Measurements from ENCODE around the gene OR2M7.
"Not testable (repeated sequence)": the region's sequence is repeated elsewhere in the genome, so short reads cannot be mapped to it uniquely, and the experiment has no call there.

The OR2M7 gene, protein sequence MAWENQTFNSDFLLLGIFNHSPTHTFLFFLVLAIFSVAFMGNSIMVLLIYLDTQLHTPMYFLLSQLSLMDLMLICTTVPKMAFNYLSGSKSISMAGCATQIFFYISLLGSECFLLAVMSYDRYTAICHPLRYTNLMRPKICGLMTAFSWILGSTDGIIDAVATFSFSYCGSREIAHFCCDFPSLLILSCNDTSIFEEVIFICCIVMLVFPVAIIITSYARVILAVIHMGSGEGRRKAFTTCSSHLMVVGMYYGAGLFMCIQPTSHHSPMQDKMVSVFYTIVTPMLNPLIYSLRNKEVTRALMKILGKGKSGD

DNA sequence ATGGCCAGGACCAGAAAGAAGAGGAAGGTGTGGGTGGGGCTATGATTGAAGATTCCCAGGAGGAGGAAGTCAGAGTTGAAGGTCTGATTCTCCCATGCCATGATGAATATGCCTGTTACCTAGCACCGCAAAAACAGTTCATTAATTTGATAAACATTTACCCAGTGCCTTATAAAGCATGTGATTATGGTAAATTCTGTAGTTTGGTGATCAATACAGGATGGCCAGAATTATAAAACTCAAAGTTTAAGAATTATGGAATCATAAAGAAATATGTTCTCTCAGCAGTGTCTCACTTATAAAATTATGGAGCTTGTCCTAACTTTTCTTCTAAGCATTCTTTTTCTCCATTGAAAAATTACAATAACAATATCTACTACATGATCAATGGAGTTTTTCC is at the start of gene OR2M7:
Gene OR2M7 (minus strand): TSS at position 101 of the 400 bp plus-strand sequence. CDS start 0 bp downstream, at position 101.
- Mint-ChIP-seq H3K4me3 (no peak within 1 kb of the TSS), H3K4me1 (peaks cover 0 to 1% of the 10 kb centered on the region in 2 donors), H3K27me3 (peaks cover 0 to 13% of the 10 kb centered on the region in 2 donors), H3K36me3 (no peaks in the 10 kb centered on the region), H3K9me3 (no peaks in the 10 kb centered on the region), H3K27ac (no peak within 1 kb of the TSS)
- ATAC-seq (replicated peaks) (no peak), DNase-seq (no peak)

DNA sequence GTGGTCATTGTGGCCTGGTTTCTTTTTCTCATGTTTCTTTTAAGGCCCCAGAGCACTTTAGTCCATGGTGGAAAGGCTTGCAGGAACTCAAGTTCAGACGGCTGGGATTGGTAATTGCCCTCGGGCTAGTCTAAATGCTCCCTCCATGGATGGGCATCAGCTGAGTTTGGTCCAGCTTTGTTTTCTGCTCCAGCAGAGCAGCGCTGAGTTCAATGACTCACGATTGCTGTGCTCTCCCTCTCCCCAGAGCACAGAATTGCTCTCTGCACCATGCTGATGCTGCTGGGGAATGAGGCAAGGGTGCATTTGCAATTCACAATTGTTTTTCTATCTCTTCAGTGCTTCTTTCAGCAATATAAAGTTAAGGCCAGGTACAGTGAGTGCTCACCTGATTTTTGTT is 49.4 kb upstream of the OR2M7 start:
- Mint-ChIP-seq H3K27ac (no peak overlapping the region), H3K4me1 (no peaks in the 10 kb centered on the region), H3K36me3 (no peaks in the 10 kb centered on the region), H3K9me3 (peaks cover 0 to 2% of the 10 kb centered on the region in 2 donors), H3K4me3 (no peak overlapping the region), H3K27me3 (peaks cover 6 to 10% of the 10 kb centered on the region in 2 donors)
- DNase-seq = no peak
- no peak for ATAC-seq (replicated peaks)

DNA sequence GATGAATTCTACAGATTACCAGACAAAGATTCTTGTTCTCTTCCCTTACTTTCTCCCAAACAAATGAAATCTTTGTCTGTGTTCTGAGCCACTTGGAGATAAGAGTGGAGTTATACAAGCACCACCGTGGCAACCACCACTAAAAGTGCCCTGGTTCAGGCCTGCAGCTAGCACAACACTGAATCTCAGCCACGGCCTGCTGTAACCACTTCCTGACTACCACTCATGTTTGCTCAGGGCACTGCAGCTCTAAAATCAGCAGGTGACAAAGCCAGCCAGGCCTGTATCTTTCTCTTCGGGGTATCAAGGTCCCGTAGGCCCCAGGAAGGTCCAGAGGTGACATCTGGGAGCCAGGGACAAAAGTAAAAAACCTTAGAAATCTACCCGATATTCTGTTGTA is 48.0 kb upstream of the OR2M7 start:
- Mint-ChIP-seq H3K9me3 (peaks cover 0 to 2% of the 10 kb centered on the region in 2 donors), H3K36me3 (no peaks in the 10 kb centered on the region), H3K4me1 (no peaks in the 10 kb centered on the region), H3K27ac (no peak overlapping the region), H3K4me3 (no peak overlapping the region), H3K27me3 (peaks cover 6 to 10% of the 10 kb centered on the region in 2 donors)
- ATAC-seq (replicated peaks) (no peak), DNase-seq (no peak)

DNA sequence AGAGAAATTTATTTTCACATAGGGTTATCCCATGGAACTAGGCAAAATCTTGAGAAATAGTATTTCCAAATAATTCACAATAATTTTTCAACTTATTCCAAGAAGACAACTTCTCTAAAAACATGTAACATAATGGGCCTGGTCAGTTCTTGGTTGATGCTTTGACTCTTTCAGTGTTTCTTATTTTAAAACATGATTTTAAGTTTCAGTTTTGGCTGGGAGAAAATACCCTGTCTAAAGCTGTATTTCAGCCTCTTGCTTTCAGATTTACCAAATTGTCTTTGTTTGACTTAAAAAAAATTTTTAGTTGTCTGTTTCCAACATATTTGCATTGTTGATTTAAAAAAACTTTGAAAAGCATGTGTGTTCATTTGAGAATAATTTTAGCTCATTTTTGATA is 42.2 kb upstream of the OR2M7 start:
- ATAC-seq (replicated peaks) = no peak
- Mint-ChIP-seq H3K4me1 (no peaks in the 10 kb centered on the region), H3K36me3 (no peaks in the 10 kb centered on the region), H3K27me3 (peaks cover 6 to 7% of the 10 kb centered on the region in 2 donors), H3K9me3 (peaks cover 1 to 4% of the 10 kb centered on the region in 2 donors), H3K4me3 (no peak overlapping the region), H3K27ac (no peak overlapping the region)
- DNase-seq = no peak

DNA sequence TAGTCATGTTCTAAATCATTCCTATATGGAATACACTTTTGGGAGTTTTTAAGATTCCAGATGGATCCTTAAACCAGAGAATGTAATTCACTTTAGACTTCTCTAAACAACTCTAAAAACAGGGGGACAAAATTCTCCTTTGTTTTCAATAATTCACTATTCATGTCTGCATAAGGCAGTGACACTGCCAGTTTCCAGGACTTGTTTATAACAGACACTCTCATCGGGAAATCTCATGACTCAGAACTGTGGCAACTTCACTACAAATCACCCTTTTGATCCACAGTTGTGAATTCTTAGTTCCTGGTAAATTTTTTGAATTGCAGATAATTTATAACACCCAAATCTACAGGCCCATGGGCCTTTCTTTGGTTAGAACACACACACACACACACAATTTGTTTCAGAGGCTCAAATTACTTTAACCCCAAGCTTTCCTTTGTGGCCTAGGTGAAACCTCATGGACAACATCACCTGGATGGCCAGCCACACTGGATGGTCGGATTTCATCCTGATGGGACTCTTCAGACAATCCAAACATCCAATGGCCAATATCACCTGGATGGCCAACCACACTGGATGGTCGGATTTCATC is 36.9 kb upstream of the OR2M7 start, which contains the start of gene OR2T4:
Gene OR2T4 (plus strand): TSS at position 545 of the 595 bp plus-strand sequence. CDS start 0 bp downstream, at position 545.
- no peak for ATAC-seq (replicated peaks)
- H3K27ac Mint-ChIP-seq = no peak within 1 kb of the TSS

DNA sequence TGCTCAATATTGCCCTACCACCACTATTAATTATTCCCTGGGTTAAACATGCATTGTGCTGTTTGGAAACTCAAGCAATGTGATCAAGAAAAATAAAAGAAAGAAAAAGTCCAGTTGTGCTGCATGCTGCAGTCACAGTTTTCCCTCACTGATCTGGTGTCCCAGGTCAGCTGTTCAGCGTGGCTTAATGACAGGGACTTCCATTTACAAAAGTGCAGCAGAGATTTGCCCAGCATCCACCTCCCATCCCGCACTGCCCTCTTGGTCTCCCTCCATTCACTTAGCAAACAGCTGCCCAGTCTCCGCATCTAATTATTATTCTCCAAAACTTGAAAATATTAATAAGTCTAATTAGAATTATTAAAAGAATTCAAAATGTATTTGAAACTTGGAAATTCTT is 35.0 kb upstream of the OR2M7 start:
- Mint-ChIP-seq H3K9me3 (peaks cover 0 to 1% of the 10 kb centered on the region in 2 donors), H3K27ac (no peak overlapping the region), H3K4me3 (no peak overlapping the region), H3K27me3 (peaks cover 6 to 7% of the 10 kb centered on the region in 2 donors), H3K36me3 (no peaks in the 10 kb centered on the region), H3K4me1 (no peaks in the 10 kb centered on the region)
- ATAC-seq (replicated peaks) (no peak), DNase-seq (no peak)

More for the DNA sequence above, 36.9 kb upstream of the OR2M7 start, which contains the start of gene OR2T4:
- Mint-ChIP-seq H3K27me3 (peaks cover 6 to 7% of the 10 kb centered on the region in 2 donors), H3K9me3 (peaks cover 1 to 4% of the 10 kb centered on the region in 2 donors), H3K36me3 (no peaks in the 10 kb centered on the region), H3K4me1 (no peaks in the 10 kb centered on the region), H3K4me3 (no peak within 1 kb of the TSS)
- DNase-seq = no peak

DNA sequence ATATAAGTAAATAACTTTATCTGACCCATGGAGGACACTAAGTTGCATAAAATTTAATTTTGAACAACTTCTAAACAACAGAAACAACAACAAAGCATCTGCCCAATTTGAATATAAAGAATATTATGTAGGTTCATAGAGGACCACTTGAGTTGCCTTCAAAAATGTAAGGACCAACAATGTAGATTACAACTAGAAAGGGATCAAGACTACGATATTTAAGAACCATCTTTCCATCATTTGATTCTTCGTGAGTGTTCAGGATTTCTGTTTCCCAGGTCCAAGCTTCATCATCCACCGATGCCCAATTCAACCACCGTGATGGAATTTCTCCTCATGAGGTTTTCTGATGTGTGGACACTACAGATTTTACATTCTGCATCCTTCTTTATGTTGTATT is 24.1 kb upstream of the OR2M7 start, which contains the start of gene OR14C36:
Gene OR14C36 (plus strand): TSS at position 301 of the 400 bp plus-strand sequence. CDS start 0 bp downstream, at position 301.
- H3K36me3 Mint-ChIP-seq = no peaks in the 10 kb centered on the region
- ATAC-seq (replicated peaks) (no peak), DNase-seq (no peak)
- H3K27ac Mint-ChIP-seq = no peak within 1 kb of the TSS
- H3K4me3 Mint-ChIP-seq = no peak within 1 kb of the TSS
- no peaks in the 10 kb centered on the region for H3K9me3 Mint-ChIP-seq
- no peaks in the 10 kb centered on the region for H3K4me1 Mint-ChIP-seq
- H3K27me3 Mint-ChIP-seq = peaks cover 3 to 10% of the 10 kb centered on the region in 2 donors

DNA sequence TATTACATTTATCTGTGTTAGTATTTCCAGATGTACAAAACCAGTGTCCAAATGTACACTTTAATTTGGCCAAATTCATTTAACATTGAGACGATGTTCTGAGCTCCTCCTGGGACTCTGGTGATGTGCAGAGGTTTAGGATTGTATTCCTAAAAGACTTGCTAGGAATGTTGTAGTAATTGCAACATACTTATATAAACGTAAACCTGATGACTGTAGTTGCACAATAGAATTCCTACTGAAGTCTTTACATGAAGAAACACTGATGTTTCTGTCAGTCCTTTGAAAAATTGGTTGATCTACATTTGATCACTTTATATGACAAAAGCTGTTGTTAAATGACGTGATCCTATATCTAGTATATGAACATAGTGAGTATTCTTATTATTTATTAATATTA is 19.1 kb upstream of the OR2M7 start:
- Mint-ChIP-seq H3K4me1 (no peaks in the 10 kb centered on the region), H3K27me3 (peaks cover 0 to 4% of the 10 kb centered on the region in 2 donors), H3K9me3 (no peaks in the 10 kb centered on the region), H3K4me3 (no peak overlapping the region), H3K27ac (no peak overlapping the region), H3K36me3 (no peaks in the 10 kb centered on the region)
- no peak for DNase-seq
- no peak for ATAC-seq (replicated peaks)

DNA sequence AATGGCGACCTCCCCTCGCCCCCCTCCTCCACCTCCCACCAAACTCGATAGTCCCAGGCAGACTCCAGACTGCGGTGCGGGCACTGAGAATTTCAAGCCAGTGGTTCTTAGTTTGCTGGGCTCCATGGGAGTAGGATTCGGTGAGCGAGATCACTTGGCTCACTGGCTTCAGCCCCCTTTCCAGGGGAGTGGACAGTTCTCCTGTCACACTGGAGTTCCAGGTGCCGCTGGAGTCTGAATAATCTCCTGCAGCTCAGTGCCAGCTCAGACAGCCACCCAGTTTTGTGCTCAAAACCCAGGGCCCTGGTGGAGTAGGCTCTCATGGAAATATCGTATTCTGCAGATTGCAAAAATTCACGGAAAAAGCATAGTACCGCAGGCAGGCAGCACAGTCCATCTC is 7.6 kb downstream of the OR2M7 start:
- H3K36me3 Mint-ChIP-seq = peaks cover 0 to 7% of the 10 kb centered on the region in 2 donors
- ATAC-seq (replicated peaks) = no peak
- DNase-seq = no peak
- H3K4me3 Mint-ChIP-seq = no peak overlapping the region
- H3K27me3 Mint-ChIP-seq = peaks cover 16 to 23% of the 10 kb centered on the region in 2 donors
- no peaks in the 10 kb centered on the region for H3K4me1 Mint-ChIP-seq
- peaks cover 25 to 26% of the 10 kb centered on the region in 2 donors for H3K9me3 Mint-ChIP-seq
- no peak overlapping the region for H3K27ac Mint-ChIP-seq

DNA sequence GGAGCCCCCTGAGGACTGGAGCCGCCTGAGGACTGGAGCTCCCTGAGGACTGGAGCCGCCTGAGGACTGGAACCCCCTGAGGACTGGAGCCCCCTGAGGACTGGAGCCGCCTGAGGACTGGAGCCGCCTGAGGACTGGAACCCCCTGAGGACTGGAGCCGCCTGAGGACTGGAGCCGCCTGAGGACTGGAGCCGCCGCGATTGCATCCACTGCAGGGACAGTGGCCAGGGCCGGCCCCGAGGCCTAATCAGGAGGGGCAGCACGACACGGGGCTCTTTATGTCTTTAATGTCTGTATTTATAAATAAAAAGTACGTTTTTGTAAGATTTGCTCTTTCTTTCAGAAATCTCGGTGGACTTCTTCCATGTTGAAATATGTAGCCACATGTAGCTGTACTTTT is 17.6 kb downstream of the OR2M7 start:
- H3K4me3 Mint-ChIP-seq; H3K27ac Mint-ChIP-seq; H3K4me1 Mint-ChIP-seq; ATAC-seq (replicated peaks); H3K36me3 Mint-ChIP-seq; DNase-seq; H3K27me3 Mint-ChIP-seq; H3K9me3 Mint-ChIP-seq: not testable (repeated sequence)

DNA sequence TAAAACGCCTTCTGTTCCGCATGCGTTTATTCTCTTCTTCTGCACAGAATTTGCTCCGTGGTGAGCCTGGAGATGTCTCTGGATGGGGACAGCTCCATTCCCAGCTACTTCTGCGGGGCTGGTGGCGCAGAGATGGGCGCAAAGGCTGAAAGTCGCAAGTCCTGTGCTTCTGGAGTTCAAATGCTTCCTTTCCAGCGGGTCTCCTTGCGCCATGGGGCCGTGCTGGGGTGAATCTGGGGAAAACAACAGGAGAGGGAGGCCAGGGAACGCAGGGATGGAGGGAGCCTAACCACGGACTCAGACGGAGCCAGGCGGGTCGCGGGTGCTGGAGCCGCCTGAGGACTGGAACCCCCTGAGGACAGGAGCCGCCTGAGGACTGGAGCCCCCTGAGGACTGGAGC is 18.3 kb downstream of the OR2M7 start:
- Mint-ChIP-seq H3K4me3 (no peak overlapping the region), H3K27me3 (no peaks in the 10 kb centered on the region), H3K9me3 (no peaks in the 10 kb centered on the region), H3K36me3 (no peaks in the 10 kb centered on the region), H3K4me1 (no peaks in the 10 kb centered on the region), H3K27ac (no peak overlapping the region)
- no peak for DNase-seq
- no peak for ATAC-seq (replicated peaks)

DNA sequence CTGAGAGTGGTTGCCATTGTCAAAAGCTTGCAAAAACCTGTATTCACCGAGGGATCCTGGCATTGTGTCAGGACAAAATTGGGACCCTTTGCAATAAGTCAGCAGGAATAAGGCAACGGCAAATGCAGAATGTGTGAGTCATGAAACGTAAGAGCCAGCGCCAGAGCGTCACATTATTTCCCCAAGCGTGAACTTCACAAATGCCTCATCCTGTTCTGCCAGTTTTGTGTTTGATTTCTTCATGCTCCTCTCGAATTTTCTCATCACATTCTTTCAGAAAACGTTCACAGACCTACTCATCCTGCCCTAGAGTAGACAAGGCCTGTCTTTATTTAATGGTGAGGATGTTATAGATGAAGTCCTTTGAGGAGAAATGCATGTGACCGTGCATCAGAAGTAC is 18.7 kb downstream of the OR2M7 start:
- ATAC-seq (replicated peaks); DNase-seq; H3K27me3 Mint-ChIP-seq; H3K27ac Mint-ChIP-seq; H3K9me3 Mint-ChIP-seq; H3K36me3 Mint-ChIP-seq; H3K4me1 Mint-ChIP-seq; H3K4me3 Mint-ChIP-seq: not testable (repeated sequence)

DNA sequence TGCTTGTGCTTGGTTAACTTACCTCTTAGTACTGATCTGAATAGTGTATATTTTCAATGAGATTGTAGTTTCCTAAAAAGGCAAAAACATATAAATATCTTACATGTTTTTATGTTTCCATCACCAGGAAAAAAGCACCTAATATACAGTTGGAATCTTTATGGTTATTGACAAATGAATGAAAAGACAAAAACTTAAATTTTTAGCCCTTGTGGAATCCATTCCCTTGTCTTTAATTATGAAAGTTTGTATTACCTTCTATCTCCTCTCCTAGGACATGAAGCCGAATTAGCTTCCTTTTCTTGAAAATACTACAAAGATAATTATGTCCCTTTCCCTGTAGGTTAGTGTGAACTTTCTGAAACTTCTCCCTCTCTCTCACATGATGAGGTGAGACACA is 21.0 kb downstream of the OR2M7 start, which contains the start of gene OR2T12:
Gene OR2T12 (minus strand): TSS at position 101 of the 400 bp plus-strand sequence. CDS start 7,846 bp downstream, outside the sequence.
- ATAC-seq (replicated peaks) (no peak), DNase-seq (no peak)
- H3K4me3 Mint-ChIP-seq = no peak within 1 kb of the TSS
- H3K4me1 Mint-ChIP-seq = no peaks in the 10 kb centered on the region
- H3K36me3 Mint-ChIP-seq = no peaks in the 10 kb centered on the region
- H3K9me3 Mint-ChIP-seq = peaks cover 0 to 5% of the 10 kb centered on the region in 2 donors
- H3K27me3 Mint-ChIP-seq = no peaks in the 10 kb centered on the region
- H3K27ac Mint-ChIP-seq = no peak within 1 kb of the TSS

DNA sequence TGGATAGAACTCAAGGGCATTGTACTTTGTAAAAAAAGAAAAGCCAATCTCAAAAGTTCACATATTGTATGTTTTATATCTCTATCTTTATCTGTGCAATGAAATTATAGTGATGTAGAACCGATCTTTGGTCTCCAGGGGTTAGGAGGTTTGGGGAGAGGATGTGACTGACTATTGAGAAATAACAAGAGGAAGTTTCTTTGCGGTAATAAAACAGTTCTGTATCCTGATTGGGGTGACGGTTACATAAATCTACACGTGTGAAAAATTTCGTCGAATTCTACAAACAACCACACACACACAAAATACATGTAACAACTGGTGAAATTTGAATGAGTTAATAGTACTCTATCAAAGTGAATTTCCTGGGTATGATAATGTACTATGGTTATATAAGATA is 36.0 kb downstream of the OR2M7 start:
- H3K36me3 Mint-ChIP-seq = no peaks in the 10 kb centered on the region
- no peak overlapping the region for H3K27ac Mint-ChIP-seq
- DNase-seq = no peak
- no peak for ATAC-seq (replicated peaks)
- peaks cover 0 to 10% of the 10 kb centered on the region in 2 donors for H3K27me3 Mint-ChIP-seq
- H3K4me1 Mint-ChIP-seq = peaks cover 0 to 4% of the 10 kb centered on the region in 2 donors
- no peak overlapping the region for H3K4me3 Mint-ChIP-seq
- H3K9me3 Mint-ChIP-seq = no peaks in the 10 kb centered on the region

DNA sequence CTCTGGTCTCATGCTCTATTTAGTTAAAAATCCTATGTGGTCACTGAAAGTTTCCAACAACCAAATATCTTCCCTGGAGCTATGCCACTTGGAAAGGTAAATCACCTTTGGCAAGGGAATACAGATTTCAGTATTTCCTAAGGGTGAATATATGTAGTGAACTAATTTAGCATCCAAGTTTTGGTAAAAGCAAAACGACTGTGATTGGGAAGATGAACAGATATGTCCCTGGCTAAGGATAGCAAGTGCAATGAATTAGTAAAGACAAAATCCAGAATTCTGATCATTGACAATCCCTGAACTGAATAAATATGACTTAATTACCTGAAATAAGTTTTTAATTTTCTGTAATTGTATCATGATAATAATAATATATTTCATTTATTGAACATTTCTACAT is 46.5 kb downstream of the OR2M7 start, which contains the start of gene OR2T33:
Gene OR2T33 (minus strand): TSS at position 101 of the 400 bp plus-strand sequence. CDS start 4,162 bp downstream, outside the sequence.
- H3K9me3 Mint-ChIP-seq = peaks cover 0 to 4% of the 10 kb centered on the region in 2 donors
- ATAC-seq (replicated peaks) (no peak), DNase-seq (no peak)
- H3K4me3 Mint-ChIP-seq = no peak within 1 kb of the TSS
- H3K27me3 Mint-ChIP-seq = no peaks in the 10 kb centered on the region
- H3K27ac Mint-ChIP-seq = no peak within 1 kb of the TSS
- H3K36me3 Mint-ChIP-seq = no peaks in the 10 kb centered on the region
- H3K4me1 Mint-ChIP-seq = peaks cover 0 to 5% of the 10 kb centered on the region in 2 donors
